IMR-90 (cell line): ENCODE measurements around the gene PSMD1. TPM values are rescaled to one million over a fixed set of nuclear protein-coding genes. Genes with fewer than 3 reads are reported as not detected.
A peak's percentile ranks its signal among the peaks of the same experiment; 100 is the strongest.

Source experiments
- ATAC-seq: fragments of 200-7000 bp; cut with Tn5 transposase; 2 replicates; pipeline ENCODE4 v1.9.1; 2020; ENCODE audit warnings: low read depth, mild to moderate bottlenecking, moderate library complexity
- Bru-seq: library from RNA; stranded (reverse); fragments of 400-500 nt; gene quantifications from one replicate; lab custom pipeline; 2021; lab: Mats Ljungman, UMichigan
- BruChase-seq, 2 experiments: library from RNA; stranded (reverse); fragments of 400-500 nt; gene quantifications; one replicate each; lab custom pipeline; 2021; lab: Mats Ljungman, UMichigan
- BruUV-seq: library from RNA; stranded (reverse); fragments of 400-500 nt; replicated peaks from 2 replicates; lab custom pipeline; 2021; lab: Mats Ljungman, UMichigan
- CTCF ChIA-PET: fragments of 300-600 bp; formaldehyde crosslinking; extraction: SDS; loops from one replicate; lab custom pipeline; 2021; ENCODE audit warnings: antibody characterized with exemption; lab: Yijun Ruan, JAX
- POLR2A ChIA-PET: fragments of 300-600 bp; sonication (Branson Sonifier 250); formaldehyde crosslinking; loops from one replicate; lab custom pipeline; 2022; ENCODE audit warnings: antibody characterized with exemption; ENCODE audit not compliant: unreplicated experiment; lab: Charles Lee
- DNase-seq: peaks from one replicate; pipeline ENCODE4 v3.0.0; 2013
- H2AFZ ChIP-seq: replicated peaks from 2 replicates; pipeline ENCODE3; 2013; ENCODE audit warnings: low read length, mild to moderate bottlenecking; ENCODE audit not compliant: poor library complexity
- H2AK5ac ChIP-seq: 2 replicates; pipeline ENCODE4 v1.6.1; 2013; ENCODE audit warnings: low read depth, low read length, inconsistent platforms
- H2AK9ac ChIP-seq: replicated peaks from 2 replicates; pipeline ENCODE3; 2013; ENCODE audit warnings: mild to moderate bottlenecking, low read depth, low read length, moderate library complexity; ENCODE audit not compliant: poor library complexity
- H2BK120ac ChIP-seq: 2 replicates; pipeline ENCODE4 v1.6.1; 2013; ENCODE audit warnings: low read depth, low read length, inconsistent platforms
- H2BK15ac ChIP-seq: 3 replicates; pipeline ENCODE4 v1.6.1; 2013; ENCODE audit warnings: low read depth, low read length, inconsistent platforms
- H2BK20ac ChIP-seq: 2 replicates; pipeline ENCODE4 v1.6.1; 2013; ENCODE audit warnings: low read depth, mild to moderate bottlenecking, inconsistent platforms, low read length, moderate library complexity
- H2BK5ac ChIP-seq: 2 replicates; pipeline ENCODE4 v1.6.1; 2013; ENCODE audit warnings: mild to moderate bottlenecking, low read depth, low read length, inconsistent platforms; ENCODE audit not compliant: poor library complexity, severe bottlenecking
- H3K14ac ChIP-seq: replicated peaks from 2 replicates; pipeline ENCODE4 v1.6.1; 2013; ENCODE audit warnings: low read depth, low read length, inconsistent platforms
- H3K18ac ChIP-seq: 2 replicates; pipeline ENCODE4 v1.6.1; 2013; ENCODE audit warnings: low read depth, low read length, control low read depth
- H3K23ac ChIP-seq: 2 replicates; pipeline ENCODE4 v1.6.1; 2013; ENCODE audit warnings: low read depth, low read length, inconsistent platforms
- H3K27ac ChIP-seq: 2 replicates; pipeline ENCODE4 v1.5.1; 2013; ENCODE audit warnings: mild to moderate bottlenecking, control low read depth, low read length; ENCODE audit not compliant: insufficient read depth
- H3K27me3 ChIP-seq: 2 replicates; pipeline ENCODE4 v1.6.1; 2013; ENCODE audit warnings: low read length; ENCODE audit not compliant: control insufficient read depth, insufficient read depth
- H3K36me3 ChIP-seq: 2 replicates; pipeline ENCODE4 v1.6.1; 2013; ENCODE audit warnings: low read length, mixed read lengths; ENCODE audit not compliant: control insufficient read depth, insufficient read depth
- H3K4ac ChIP-seq: 2 replicates; pipeline ENCODE4 v1.6.1; 2013; ENCODE audit warnings: low read depth, low read length, inconsistent platforms
- H3K4me1 ChIP-seq: 2 replicates; pipeline ENCODE4 v1.6.1; 2013; ENCODE audit warnings: low read length, mixed read lengths; ENCODE audit not compliant: control insufficient read depth, insufficient read depth
- H3K4me2 ChIP-seq: 2 replicates; pipeline ENCODE4 v1.6.1; 2013; ENCODE audit warnings: low read depth, mild to moderate bottlenecking, control low read depth, low read length, moderate library complexity
- H3K4me3 ChIP-seq: 2 replicates; pipeline ENCODE4 v1.5.1; 2013; ENCODE audit warnings: low read depth, mild to moderate bottlenecking, control low read depth, low read length, moderate library complexity; ENCODE audit not compliant: insufficient read depth
- H3K56ac ChIP-seq: 2 replicates; pipeline ENCODE4 v1.6.1; 2013; ENCODE audit warnings: low read length, inconsistent platforms; ENCODE audit not compliant: insufficient read depth; ENCODE audit errors: extremely low read depth
- H3K79me1 ChIP-seq, 2 experiments: 2 replicates each; pipeline ENCODE4 v1.6.1; 2013; ENCODE audit warnings: low read length in 2 of 2, inconsistent platforms in 1 of 2, low read depth in 1 of 2
- H3K9ac ChIP-seq: 2 replicates; pipeline ENCODE4 v1.6.1; 2013; ENCODE audit warnings: low read depth, low read length, control low read depth
- H3K9me1 ChIP-seq: 2 replicates; pipeline ENCODE4 v1.6.1; 2013; ENCODE audit warnings: low read length, inconsistent platforms; ENCODE audit not compliant: insufficient read depth
- H3K9me3 ChIP-seq: 2 replicates; pipeline ENCODE4 v1.6.1; 2013; ENCODE audit warnings: low read length; ENCODE audit not compliant: control insufficient read depth, insufficient read depth
- H4K20me1 ChIP-seq: 2 replicates; pipeline ENCODE4 v1.6.1; 2013; ENCODE audit warnings: low read length, inconsistent platforms; ENCODE audit not compliant: insufficient read depth
- H4K5ac ChIP-seq: 2 replicates; pipeline ENCODE4 v1.6.1; 2013; ENCODE audit warnings: mild to moderate bottlenecking, low read depth, low read length, control low read depth
- H4K8ac ChIP-seq, 2 experiments: 2 replicates each; pipeline ENCODE4 v1.6.1; 2013; ENCODE audit warnings: low read depth in 2 of 2, low read length in 2 of 2, control low read depth in 1 of 2, inconsistent platforms in 1 of 2
- H4K91ac ChIP-seq: 2 replicates; pipeline ENCODE4 v1.6.1; 2013; ENCODE audit warnings: low read depth, low read length, inconsistent platforms; ENCODE audit not compliant: insufficient read depth
- BHLHE40 ChIP-seq: fragments of 150-350 bp; IDR thresholded peaks from 2 replicates; pipeline ENCODE4 v1.6.1; 2016; ENCODE audit warnings: mild to moderate bottlenecking, low read depth, low read length
- CEBPB ChIP-seq: IDR thresholded peaks from 2 replicates; pipeline ENCODE4 v1.6.1; 2012; ENCODE audit warnings: low read depth, low read length, improper control_type of control experiment
- CHD1 ChIP-seq: IDR thresholded peaks from 2 replicates; pipeline ENCODE4 v1.6.1; 2012; ENCODE audit warnings: low read depth, low read length, improper control_type of control experiment
- CTCF ChIP-seq: conservative IDR thresholded peaks from 2 replicates; pipeline ENCODE4 v1.5.1; 2012; ENCODE audit warnings: mild to moderate bottlenecking, low read depth, low read length, improper control_type of control experiment
- FOS ChIP-seq: fragments of 150-350 bp; IDR thresholded peaks from 2 replicates; pipeline ENCODE4 v1.6.1; 2016; ENCODE audit warnings: low read depth, low read length
- MXI1 ChIP-seq: IDR thresholded peaks from 2 replicates; pipeline ENCODE4 v1.6.1; 2012; ENCODE audit warnings: low read depth, mild to moderate bottlenecking, low read length, moderate library complexity, borderline replicate concordance
- NFE2L2 ChIP-seq: fragments of 150-350 bp; IDR thresholded peaks from 2 replicates; pipeline ENCODE4 v1.6.1; 2016; ENCODE audit warnings: low read depth, mild to moderate bottlenecking, low read length
- POLR2A ChIP-seq: IDR thresholded peaks from 2 replicates; pipeline ENCODE4 v1.6.1; 2012; ENCODE audit warnings: mild to moderate bottlenecking, low read depth, low read length
- RAD21 ChIP-seq: IDR thresholded peaks from 2 replicates; pipeline ENCODE4 v1.6.1; 2012; ENCODE audit warnings: low read length, improper control_type of control experiment
- RCOR1 ChIP-seq: IDR thresholded peaks from 2 replicates; pipeline ENCODE4 v1.6.1; 2012; ENCODE audit warnings: mild to moderate bottlenecking, low read length, improper control_type of control experiment; ENCODE audit not compliant: insufficient replicate concordance
- RFX5 ChIP-seq: IDR thresholded peaks from 2 replicates; pipeline ENCODE4 v1.8.0; 2012; ENCODE audit warnings: low read depth, mild to moderate bottlenecking, low read length, moderate library complexity
- USF2 ChIP-seq: fragments of 150-350 bp; IDR thresholded peaks from 2 replicates; pipeline ENCODE4 v1.6.1; 2017; ENCODE audit warnings: mild to moderate bottlenecking, antibody characterized with exemption, low read length, low read depth
- WGBS, 2 experiments: methylation state at CpG; one replicate each; pipeline versions ENCODE4 v1.1.5 to v1.1.7; 2013; ENCODE audit warnings: missing lambda C conversion rate in 2 of 2; ENCODE audit not compliant: insufficient read length in 1 of 2; ENCODE audit errors: extremely low coverage in 2 of 2; 5-methylcytosine and 5-hydroxymethylcytosine counted together
- dilution Hi-C: fragments of 300-500 bp; cut with HindIII; formaldehyde crosslinking; loops from one replicate; pipeline ENCODE4 v1.14.3; 2018; ENCODE audit warnings: low sequenced_read_pairs; ENCODE audit not compliant: unreplicated experiment
- in situ Hi-C: fragments of 300-500 bp; cut with MboI; formaldehyde crosslinking; loops from 3 replicates; pipeline ENCODE4 v1.14.3; 2019; ENCODE audit warnings: low sequenced_read_pairs, inconsistent platforms, mixed read lengths
- intact Hi-C: fragments of 100-400 bp; cut with micrococcal nuclease; formaldehyde crosslinking; loops from 2 replicates; pipeline ENCODE4 v1.10.0; 2022
- long read RNA-seq: library from polyadenylated mRNA; unstranded; transcript quantifications from one replicate; pipeline ENCODE4 v2.0.0, GENCODE V29; 2021; ENCODE audit not compliant: unreplicated experiment
- polyA plus RNA-seq, 3 experiments: library from polyadenylated mRNA; depleted of rRNA; stranded (reverse); fragments of >200 nt; gene quantifications; 2 replicates each; pipeline ENCODE4 v1.2.3, GENCODE V29; 2012; ENCODE audit warnings: low replicate concordance in 1 of 3
- total RNA-seq: library from RNA; depleted of rRNA; stranded (reverse); fragments of >200 nt; gene quantifications from 2 replicates; pipeline ENCODE4 v1.2.3, GENCODE V29; 2012; rRNA removed

The PSMD1 gene
- total RNA-seq, result 181 and 214 TPM in 2 replicates
- 89.8 and 111 TPM in 2 replicates for polyA plus RNA-seq (2012; rRNA removed)
- polyA plus RNA-seq (2012; cell fraction: cytosol; rRNA removed), result 38.7 and 49.5 TPM in 2 replicates
- 18.7 and 68.8 TPM in 2 replicates for polyA plus RNA-seq (2012; cell fraction: nucleus; rRNA removed; ENCODE audit: low replicate concordance)
- Bru-seq, nascent RNA, result percentile 91 among the genes with signal in this experiment
- percentile 78 among the genes with signal in this experiment for BruChase-seq, experiment 1, labeled RNA remaining after a 6-hour chase
- percentile 78 among the genes with signal in this experiment for BruChase-seq, experiment 2, labeled RNA remaining after a 2-hour chase
- long read RNA-seq, transcript PSMD1-201 (25 exons, 3,326 nt), result major isoform, 61 of 240 reads
- long read RNA-seq, partial matches to known transcripts, result 165 of 240 reads
- long read RNA-seq, other reads (novel, unspliced or antisense), result 12 of 240 reads

- intact Hi-C loops, result no loop called here
- H2AFZ ChIP-seq, result peak within 1 kb of the TSS; percentile 98
- H2AK5ac ChIP-seq, result 0 out of 2 replicates have a peak within 1 kb of the TSS, but pooled peaks have one; percentile 28
- H3K27me3 ChIP-seq, result no peaks in the 10 kb centered on the region
- 0 out of 2 replicates have a peak, but pooled peaks cover 2% of the 10 kb centered on the region for H3K4me1 ChIP-seq
- H3K9ac ChIP-seq, result peak within 1 kb of the TSS; percentile 96
- in situ Hi-C loops, result no loop called here
- peak within 1 kb of the TSS; percentile 98 for H2AK9ac ChIP-seq
- H4K8ac ChIP-seq, result peak within 1 kb of the TSS; percentile 82 to 99
- ChIA-PET CTCF (interaction anchor here (0.8 to 1.0 kb wide), 2 partner anchors 10 to 166 kb away, joined by 3 to 4 read pairs; no protein-coding TSS in a partner anchor), POLR2A (no interaction called here)
- peak; percentile 91 for ATAC-seq
- H3K56ac ChIP-seq, result peak within 1 kb of the TSS; percentile 95
- H3K4me3 ChIP-seq, result peak within 1 kb of the TSS; percentile 84
- H3K4ac ChIP-seq, result peak within 1 kb of the TSS; percentile 99
- peak within 1 kb of the TSS; percentile 98 for H4K91ac ChIP-seq
- H2BK120ac ChIP-seq, result peak within 1 kb of the TSS; percentile 99
- peak within 1 kb of the TSS; percentile 98 for H3K27ac ChIP-seq
- dilution Hi-C loops, result no loop called here
- H2BK5ac ChIP-seq, result peak within 1 kb of the TSS; percentile 99
- peak within 1 kb of the TSS; percentile 96 for H3K14ac ChIP-seq
- no peaks in the 10 kb centered on the region for H3K9me3 ChIP-seq
- H3K23ac ChIP-seq, result peak within 1 kb of the TSS; percentile 92
- peak; percentile 93 for DNase-seq
- peak within 1 kb of the TSS; percentile 87; the same call in 1 of the 3 replicates for H2BK15ac ChIP-seq
- peak within 1 kb of the TSS; percentile 96 for H3K18ac ChIP-seq
- H3K4me2 ChIP-seq, result peak within 1 kb of the TSS; percentile 100
- peaks cover 20% of the 10 kb centered on the region; the same call in 1 of the 2 replicates for H4K20me1 ChIP-seq
- 1% methylated on average over 28 of the region's 73 CpGs; no CpG with 5 or more reads in 1 of the 2 experiments for WGBS, 2 experiments
- peaks cover 3% of the 10 kb centered on the region for H3K36me3 ChIP-seq
- no TSS peak for BruUV-seq
- H3K9me1 ChIP-seq, result peaks cover 10% of the 10 kb centered on the region
- peaks cover 10 to 19% of the 10 kb centered on the region in 2 experiments; a peak in 3 of 4 replicates for H3K79me1 ChIP-seq
- peak within 1 kb of the TSS; percentile 95 for H2BK20ac ChIP-seq
- peak within 1 kb of the TSS; percentile 93 for H4K5ac ChIP-seq
- TF ChIP-seq RAD21 (peak; percentile 14; the same call in 1 of the 2 replicates), FOS (no peak), BHLHE40 (no peak), CHD1 (no peak), RCOR1 (no peak), CEBPB (no peak), POLR2A (peak; percentile 86), MXI1 (peak; percentile 17; the same call in 1 of the 2 replicates), RFX5 (no peak), CTCF (peak; percentile 97), NFE2L2 (peak; percentile 53), USF2 (no peak)
Measured at GRCh38 chr2:231056453-231057416, at the start of gene PSMD1. PSMD1 (plus strand) TSS chr2:231056867; CDS start chr2:231057026, 159 bp downstream.
